Stomach (tissue), 4 donors: ENCODE data around the gene GNLY.

ENCODE experiments used
- CTCF ChIP-seq, 7 experiments: fragments of 450-650 bp in 4 of 7; fragments of 200-600 bp in 3 of 7; sonication (generic) in 3 of 7; IDR thresholded peaks; one replicate each; pipeline ENCODE4 v1.5.1; 2016 to 2019; ENCODE audit warnings: antibody characterized with exemption in 7 of 7, control low read depth in 2 of 7, mild to moderate bottlenecking in 1 of 7
- EP300 ChIP-seq: sonication (generic); formaldehyde crosslinking; IDR thresholded peaks from one replicate; pipeline ENCODE4 v1.6.1; 2017; ENCODE audit warnings: antibody characterized with exemption
- POLR2A ChIP-seq, 4 donors: fragments of 450-650 bp; IDR thresholded peaks; one replicate each; pipeline ENCODE4 v1.6.1; 2016; ENCODE audit warnings: antibody characterized with exemption in 4 of 4, control low read depth in 2 of 4, mild to moderate bottlenecking in 1 of 4, moderate library complexity in 1 of 4

- TF ChIP-seq CTCF (IDR thresholded peaks at IDR 0.05) (no peak), EP300 (no peak), POLR2A (IDR thresholded peaks at IDR 0.05) (no peak)
Observed at GRCh38 chr2:85706063-85706462, 11.9 kb downstream of the GNLY start.
